ENCODE data around the gene BEND6.
"Not testable (repeated sequence)": the region's sequence is repeated elsewhere in the genome, so short reads cannot be mapped to it uniquely, and the experiment has no call there.

BEND6 gene

DNA sequence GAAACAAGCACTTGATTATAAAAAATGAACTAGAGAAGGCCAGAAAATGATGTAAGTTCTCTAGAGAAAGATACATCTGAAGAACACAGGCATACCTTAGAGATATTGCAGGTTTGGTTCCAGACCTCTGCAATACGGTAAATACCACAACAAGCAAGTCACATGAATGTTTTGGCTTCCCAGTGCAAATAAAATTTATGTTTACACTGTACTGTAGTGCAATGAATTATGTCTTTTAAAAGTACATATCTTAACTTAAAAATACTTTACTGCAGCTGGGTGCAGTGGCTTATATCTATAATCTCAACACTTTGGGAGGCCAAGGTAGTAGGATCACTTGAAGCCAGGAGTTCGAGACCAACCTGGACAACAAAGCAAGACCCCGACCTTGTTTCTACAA is 80.6 kb downstream of the BEND6 start:
- no peak for DNase-seq (ENCODE audit: low read depth)

DNA sequence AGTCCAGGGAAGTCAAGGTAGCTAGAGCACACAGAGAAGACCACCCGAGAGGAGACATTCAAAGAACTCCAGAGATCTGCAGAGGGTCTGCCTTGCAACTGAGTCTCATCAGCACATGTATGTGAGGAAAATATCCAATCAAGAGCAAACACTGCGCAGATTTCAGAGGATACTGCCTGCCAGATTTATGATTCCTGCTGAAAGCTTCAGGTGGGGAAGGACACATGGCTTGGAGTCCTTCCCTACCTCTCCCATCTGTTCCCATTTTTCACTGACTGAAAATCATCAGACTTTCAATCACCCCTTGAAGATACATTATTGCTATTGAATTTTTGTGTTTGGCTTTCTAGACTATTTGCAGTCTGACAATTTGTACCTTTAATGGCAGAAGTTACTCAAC is 84.0 kb downstream of the BEND6 start:
- no peak for DNase-seq (ENCODE audit: low read depth)

- no peak for DNase-seq (ENCODE audit: low read depth)
Measured at GRCh38 chr6:57040011-57040410, 85.1 kb downstream of the BEND6 start.

- DNase-seq (ENCODE audit: low read depth): not testable (repeated sequence)
Measured at GRCh38 chr6:57044061-57044460, 89.2 kb downstream of the BEND6 start.

DNA sequence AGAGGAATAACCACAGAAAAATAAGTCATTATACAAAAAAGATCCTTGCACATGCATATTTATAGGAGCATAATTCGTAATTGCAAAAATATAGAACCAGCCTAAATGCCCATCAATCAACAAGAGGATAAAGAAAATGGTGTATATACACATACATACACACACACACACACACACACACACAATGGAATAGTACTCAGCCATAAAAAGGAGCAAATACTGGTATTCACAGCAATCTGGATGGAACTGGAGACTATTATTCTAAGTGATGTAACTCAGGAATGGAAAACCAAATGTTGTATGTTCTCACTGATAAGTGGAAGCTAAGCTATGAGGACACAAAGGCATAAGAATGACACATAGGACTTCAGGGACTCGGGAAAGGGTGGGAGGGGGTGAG is 89.7 kb downstream of the BEND6 start:
- DNase-seq (ENCODE audit: low read depth): no peak

DNA sequence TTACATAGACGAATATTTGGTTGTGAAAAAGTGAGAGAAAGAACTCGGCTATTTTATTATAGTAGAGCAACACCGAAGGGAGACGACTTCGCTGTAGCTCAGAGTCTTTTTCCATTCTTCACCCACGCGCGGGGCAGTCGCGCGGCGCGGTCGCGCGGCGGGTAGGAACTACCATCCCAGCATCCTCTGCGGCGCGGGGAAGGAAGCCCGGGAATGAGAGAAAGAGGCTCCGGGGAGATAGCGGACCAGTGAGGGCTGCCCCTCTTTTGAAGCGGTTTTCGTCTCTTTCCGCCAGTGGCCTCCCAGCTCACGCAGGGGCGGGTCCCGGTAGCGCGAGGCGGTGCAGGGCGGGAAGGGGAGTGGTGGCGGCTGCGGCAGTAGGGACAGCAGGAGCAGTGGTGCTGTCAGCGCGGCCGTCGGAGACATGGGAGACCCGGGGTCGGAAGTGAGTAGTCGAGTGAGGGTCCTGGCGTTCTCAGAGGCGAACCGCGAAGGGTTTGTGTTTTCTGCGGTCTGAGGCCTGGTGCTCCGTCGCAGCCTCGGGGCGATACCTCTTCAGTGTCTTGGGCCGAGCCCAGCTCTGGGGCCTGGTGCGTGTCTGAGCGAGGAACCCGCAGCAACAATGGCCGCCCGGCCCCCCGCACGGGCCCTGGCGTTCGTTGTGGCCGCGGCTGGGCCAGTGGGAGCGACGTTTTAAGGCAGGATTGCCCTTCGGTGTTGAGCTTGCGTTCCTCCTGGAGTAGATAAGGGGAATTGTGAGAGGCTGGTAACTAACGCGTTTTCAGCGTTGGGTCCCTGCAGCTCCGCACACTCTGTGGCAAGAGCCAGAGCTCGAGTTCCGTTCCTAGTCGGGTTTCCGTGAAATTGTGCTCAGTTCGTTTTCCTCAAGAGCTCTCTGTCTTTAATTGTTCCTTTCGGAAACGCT is 91.7 kb downstream of the BEND6 start, which contains the start of gene KIAA1586:
TSS of gene KIAA1586 (plus strand) at position 362 of the 925 bp plus-strand sequence. CDS start at position 425, 63 bp downstream.
- DNase-seq (ENCODE audit: low read depth): peak; percentile 83

DNA sequence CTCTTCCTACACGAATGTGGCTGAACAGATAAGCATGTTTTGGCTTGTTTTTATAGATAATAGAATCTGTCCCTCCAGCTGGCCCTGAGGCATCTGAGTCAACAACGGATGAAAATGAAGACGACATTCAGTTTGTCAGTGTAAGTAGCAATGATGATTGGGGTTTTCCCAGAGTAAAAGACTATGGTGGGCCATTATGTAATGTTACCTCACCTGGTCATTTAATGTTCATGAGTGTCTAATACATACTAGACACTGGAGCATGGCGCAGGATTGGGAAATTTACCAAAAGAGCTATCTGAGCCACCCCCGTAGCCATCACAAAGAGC is 92.3 kb downstream of the BEND6 start:
- DNase-seq (ENCODE audit: low read depth): not testable (repeated sequence)

- DNase-seq (ENCODE audit: low read depth): not testable (repeated sequence)
Measured at GRCh38 chr6:57047859-57048258, 93.0 kb downstream of the BEND6 start.

- no peak for DNase-seq (ENCODE audit: low read depth)
Measured at GRCh38 chr6:57048577-57048976, 93.7 kb downstream of the BEND6 start.

DNA sequence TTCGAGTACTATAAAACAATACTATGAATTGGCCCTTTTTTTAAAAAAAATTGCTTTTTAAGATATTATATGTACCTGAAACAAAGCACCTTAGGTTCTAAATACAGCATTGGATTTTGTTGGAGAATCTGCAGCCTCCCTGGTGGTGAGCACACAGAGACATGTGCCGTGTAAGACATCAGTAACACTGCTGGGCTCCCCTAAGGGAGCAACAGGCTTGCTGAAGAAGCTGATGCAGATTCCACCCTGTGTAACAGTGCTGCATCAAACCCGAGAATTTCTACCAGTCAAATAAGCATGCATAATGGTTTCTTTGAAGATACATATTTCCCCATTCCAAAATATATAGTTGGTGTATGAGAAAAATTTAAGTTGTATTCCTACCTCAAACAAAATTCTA is 108.9 kb downstream of the BEND6 start:
- DNase-seq (ENCODE audit: low read depth): no peak

DNA sequence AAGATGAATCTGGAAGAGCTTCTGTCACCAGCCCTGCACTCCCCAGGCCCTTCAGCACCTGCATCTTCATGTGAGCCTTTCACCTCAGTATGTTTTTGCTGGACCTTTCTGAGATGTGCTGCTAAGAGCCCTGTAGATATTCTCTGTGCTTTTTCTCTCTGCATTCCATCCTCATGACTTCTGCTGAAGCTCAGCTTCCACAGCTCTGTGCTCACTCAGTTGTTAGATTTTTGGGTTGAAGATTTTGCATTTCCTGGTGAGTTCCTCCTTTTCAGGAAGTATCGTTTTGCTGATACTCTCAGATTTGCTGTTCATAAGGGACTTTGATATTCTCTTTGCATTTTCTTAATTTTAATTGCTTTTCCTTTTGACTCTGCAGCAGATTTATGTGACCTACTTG is 109.9 kb downstream of the BEND6 start:
- peak; percentile 5 for DNase-seq (ENCODE audit: low read depth)

GRCh38 chr6:57068061-57068460 is 113.2 kb downstream of the BEND6 start:
- DNase-seq (ENCODE audit: low read depth): no peak

GRCh38 chr6:57069228-57069627 is 114.3 kb downstream of the BEND6 start:
- DNase-seq (ENCODE audit: low read depth): no peak

DNA sequence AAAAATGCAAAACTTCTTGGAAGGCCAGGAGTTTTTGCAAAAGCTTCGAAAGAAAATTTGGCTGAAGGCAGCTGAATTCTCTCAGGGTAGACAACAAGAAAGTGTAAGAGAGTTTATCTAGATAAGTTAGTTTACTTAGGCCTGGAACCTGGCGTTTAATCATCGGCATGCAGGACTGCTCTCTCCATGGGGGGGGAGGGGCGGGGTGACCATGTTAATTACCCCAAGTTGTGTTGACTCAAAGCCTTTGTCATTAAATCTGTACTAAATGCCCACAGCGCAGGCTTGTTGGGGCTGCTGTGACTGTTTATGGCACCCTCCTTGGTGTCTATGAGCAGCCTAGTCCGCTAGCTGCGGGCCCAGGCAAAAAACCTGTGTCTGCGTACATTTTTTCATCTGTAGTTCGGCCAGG is 115.0 kb downstream of the BEND6 start:
- DNase-seq (ENCODE audit: low read depth): no peak

DNA sequence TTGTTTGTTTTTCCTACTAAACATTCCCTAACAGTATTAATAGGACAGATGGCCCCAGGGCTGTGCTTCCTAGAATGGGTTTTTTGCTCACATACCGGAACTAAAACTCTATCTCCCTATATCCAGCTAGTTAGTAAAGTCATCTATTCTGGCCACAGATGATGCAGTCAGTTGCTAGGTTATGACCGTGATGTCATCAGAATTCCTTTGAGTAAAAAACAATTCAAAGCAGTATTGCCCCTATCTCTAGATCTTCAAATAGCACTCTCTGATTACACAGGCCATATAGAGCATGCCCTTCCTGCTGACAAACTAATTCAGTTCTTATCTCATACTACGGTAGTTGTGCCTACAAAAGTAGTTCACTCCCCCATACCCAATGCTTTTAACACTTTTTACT is 117.2 kb downstream of the BEND6 start:
- DNase-seq (ENCODE audit: low read depth): no peak

GRCh38 chr6:57074383-57074782 is 119.5 kb downstream of the BEND6 start:
- no peak for DNase-seq (ENCODE audit: low read depth)

DNA sequence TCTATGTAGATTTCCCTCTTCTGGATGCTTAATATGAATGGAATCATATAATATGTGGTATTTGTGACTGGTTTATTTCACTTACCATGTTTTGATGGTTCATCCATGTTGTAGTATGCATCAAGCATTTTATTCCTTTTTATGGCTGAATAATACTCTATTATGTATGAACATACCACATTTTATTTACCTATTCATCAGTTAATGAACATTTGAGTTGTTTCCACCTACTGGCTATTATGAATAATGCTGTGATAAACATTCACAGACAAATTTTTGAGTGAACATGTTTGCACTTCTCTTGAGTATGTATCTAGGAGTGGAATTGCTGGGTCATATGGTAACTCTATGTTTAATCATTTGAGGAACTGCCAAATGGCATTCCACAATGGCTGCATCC is 120.2 kb downstream of the BEND6 start:
- no peak for DNase-seq (ENCODE audit: low read depth)
